M059J (cell line): ENCODE measurements around the gene SEMA5B. TPM values are rescaled to one million over a fixed set of nuclear protein-coding genes. Genes with fewer than 3 reads are reported as not detected.
A peak's percentile ranks its signal among the peaks of the same experiment; 100 is the strongest.

Experiments
- DNase-seq: peaks from one replicate; pipeline ENCODE4 v3.0.0-alpha.2; 2012; ENCODE audit warnings: low read depth
- total RNA-seq: library from RNA; depleted of rRNA; stranded (reverse); fragments of >200 nt; shearing (Covaris generic); gene quantifications from 2 replicates; pipeline ENCODE4 v1.2.3, GENCODE V29; 2014

SEMA5B gene
- total RNA-seq, 1 experiment from 2014 or later: not detected

GRCh38 chr3:122975163-122975923, 52.2 kb downstream of the SEMA5B start:
- DNase-seq: peak; percentile 98

DNA sequence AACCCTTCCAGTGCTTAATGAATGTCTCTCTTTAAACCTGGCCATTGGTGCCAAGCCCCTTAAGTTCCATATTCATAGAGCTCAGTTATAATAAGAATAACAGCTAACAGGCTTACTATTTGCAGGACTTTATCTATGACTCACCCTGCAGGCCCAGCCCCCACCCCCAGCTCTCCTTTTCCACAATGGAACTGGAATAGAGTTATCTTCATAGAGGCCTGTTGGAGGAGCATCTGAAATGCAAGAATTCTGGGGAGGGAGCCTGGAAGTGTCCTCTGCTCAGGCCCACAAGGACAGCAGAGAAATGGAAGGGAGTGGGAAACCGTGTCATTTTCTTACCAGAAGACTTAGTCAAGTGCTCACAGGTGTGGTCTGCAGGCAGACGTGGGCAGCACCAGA, 52.8 kb downstream of the SEMA5B start:
- peak; percentile 77 for DNase-seq

DNA sequence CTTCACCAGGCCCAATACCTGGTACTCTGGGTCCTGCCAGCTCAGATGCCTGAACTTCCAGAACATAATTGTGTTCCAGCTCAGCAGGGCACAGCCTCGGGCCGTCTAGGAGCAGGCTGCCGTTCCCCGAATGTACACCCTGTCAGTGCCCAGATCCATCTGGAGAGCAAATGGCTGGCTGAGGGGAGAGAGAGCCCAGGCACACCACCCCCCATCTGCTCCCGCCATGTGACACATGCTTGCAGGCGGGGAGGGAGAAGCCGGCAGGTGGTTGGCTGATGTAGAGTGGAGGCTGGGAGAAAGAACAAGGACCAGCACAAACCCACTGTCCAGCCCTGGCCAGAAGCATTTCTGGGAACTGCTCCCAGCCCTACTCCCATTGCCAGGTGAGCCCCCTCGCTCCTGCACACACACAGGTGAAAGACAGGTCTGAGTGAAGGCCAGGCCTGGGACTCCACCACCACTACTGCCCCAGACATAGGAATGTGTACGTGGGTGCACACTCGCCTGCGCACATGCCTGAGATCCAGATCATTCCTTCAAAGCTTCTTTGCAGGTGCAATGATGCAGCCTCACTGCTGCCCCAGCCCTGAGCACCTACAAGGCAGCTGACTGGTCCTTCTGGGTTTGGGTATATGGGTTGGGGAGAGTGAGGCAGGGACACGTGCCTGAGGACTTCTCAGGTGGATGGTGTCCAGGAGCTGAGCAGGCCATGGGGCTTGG, 53.5 kb downstream of the SEMA5B start:
- no peak for DNase-seq

GRCh38 chr3:122972141-122972540, 55.4 kb downstream of the SEMA5B start:
- DNase-seq: no peak

- DNase-seq: peak; percentile 73
Measured at GRCh38 chr3:122969585-122970469, 57.7 kb downstream of the SEMA5B start.

DNA sequence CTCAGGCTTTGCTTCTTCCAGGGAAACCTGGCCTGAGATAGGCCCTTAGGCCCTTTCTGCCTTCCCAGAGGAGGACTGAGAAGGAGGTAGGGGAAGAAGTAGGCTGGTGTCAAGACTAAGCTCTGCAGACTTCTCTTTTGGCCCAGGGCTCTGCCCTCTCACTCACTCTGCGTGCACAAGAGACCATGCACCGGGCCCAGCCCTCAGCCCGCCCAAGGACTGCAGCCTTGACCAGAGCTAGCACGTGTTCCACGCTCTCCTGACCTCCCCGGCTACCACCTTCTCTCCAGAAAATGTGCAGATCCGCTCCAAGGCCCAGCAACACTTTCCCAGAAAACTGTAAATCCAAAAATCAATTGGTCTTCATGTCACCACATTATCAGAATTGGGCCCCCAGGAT, 59.8 kb downstream of the SEMA5B start:
- no peak for DNase-seq

DNA sequence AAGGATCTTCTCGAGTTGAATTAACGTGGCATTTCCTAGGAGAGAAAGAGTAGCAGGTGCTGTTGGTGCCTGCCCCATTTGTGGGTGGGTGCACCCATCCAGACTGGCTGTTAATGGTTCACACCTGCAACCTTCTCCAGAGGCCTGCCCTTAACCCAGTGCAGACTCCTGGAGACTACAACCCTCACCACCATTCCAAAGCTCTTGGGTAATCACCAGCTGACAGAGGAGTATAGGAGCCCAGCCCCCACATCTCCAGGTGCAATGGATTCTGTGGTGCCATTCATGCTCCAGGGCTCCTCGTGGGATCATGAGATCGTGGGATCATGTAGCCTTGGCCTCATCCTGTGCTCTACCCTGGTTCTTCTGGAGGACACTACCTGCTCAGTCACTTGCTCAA, 60.2 kb downstream of the SEMA5B start:
- DNase-seq: no peak

GRCh38 chr3:122966045-122966444, 61.5 kb downstream of the SEMA5B start:
- DNase-seq: no peak

DNA sequence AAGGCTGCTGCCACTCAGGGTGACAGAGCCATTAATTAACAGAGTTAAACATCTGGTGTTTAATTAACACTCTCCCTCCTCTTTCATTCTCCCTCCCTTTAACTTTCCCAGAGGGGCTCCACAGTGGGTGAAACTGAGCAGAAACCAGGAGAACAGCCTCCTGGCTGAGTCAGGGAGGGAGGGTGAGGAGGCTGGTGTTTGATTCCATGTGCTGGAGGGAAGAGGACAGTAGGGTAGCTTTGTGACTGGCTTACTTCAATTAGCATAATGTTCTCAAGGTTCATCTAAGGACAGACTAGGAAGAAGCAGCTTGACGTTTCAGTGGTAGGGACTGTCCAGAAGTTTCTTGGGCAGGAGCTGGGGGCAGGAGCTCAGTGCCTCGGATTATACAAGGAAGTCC, 62.8 kb downstream of the SEMA5B start:
- DNase-seq: no peak

- no peak for DNase-seq
Measured at GRCh38 chr3:122962149-122962548, 65.4 kb downstream of the SEMA5B start.

GRCh38 chr3:122961146-122961545, 66.4 kb downstream of the SEMA5B start:
- no peak for DNase-seq

GRCh38 chr3:122960652-122961051, 66.9 kb downstream of the SEMA5B start:
- DNase-seq: no peak

DNA sequence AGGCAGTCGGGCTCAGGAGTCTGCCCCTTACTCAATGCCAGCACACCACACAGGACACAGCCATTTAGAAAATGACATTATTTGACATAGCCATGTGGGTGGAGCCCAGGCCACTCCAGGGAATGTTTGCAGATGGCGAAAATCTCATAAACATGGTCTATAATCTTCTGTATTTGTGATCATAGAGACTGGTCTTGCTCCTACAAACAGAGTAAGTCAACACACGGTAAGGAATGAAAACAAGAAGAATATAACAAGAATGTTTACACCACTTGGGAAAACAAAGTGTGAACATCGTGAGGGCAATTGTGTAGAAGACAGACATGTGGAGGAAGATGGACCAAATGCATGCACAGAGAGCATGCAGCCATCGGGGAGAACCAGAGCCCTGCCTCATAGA, 68.2 kb downstream of the SEMA5B start:
- DNase-seq: no peak

- DNase-seq: no peak
Measured at GRCh38 chr3:122957707-122958689, 69.6 kb downstream of the SEMA5B start.

DNA sequence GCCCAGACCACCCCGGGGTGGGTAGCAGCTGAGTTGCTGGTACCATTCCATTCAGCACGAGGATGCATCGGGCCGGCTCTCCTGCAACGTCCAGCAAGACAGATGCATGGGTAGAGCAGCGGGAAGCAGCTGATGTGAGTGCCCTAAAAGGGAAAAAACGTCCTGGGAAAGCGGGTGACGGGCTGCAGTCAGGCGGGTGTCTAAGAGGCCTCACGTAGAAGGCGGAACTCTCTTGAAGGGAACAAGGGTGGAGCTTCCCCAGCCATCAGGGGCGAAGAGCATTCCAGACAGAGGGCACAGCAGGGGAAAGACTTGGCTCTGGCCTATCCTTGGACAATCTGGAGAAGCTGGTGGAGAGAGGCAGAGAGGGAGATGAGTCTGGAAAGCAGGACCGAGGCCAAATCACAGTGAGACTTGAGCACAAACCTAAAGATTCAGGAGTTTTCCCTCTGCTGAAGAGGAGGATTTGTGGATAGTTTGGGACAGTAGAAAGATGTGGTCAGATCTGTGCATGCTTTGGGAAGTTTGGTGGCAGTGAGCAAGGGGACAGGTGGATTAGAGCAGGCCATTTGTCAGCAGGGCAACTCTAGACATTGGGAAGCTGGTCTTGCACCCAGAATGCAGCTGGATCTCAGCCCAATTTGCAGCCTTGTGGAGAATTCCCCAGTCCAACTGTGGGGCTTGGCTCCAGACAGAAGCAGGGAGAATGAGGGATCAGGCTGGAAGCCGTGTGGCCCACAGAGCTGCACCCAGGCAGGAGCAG, 70.7 kb downstream of the SEMA5B start:
- DNase-seq: no peak

GRCh38 chr3:122955916-122956692, 71.5 kb downstream of the SEMA5B start:
- DNase-seq: no peak

GRCh38 chr3:122952520-122952919, 75.0 kb downstream of the SEMA5B start:
- DNase-seq: peak; percentile 63

GRCh38 chr3:122948408-122948807, 79.2 kb downstream of the SEMA5B start:
- DNase-seq: no peak

- DNase-seq: no peak
Measured at GRCh38 chr3:122947738-122948137, 79.8 kb downstream of the SEMA5B start.

- DNase-seq: no peak
Measured at GRCh38 chr3:122947196-122947595, 80.4 kb downstream of the SEMA5B start.
